SU-DHL-6 (cell line): ENCODE data around the gene NAPEPLD.

Source experiments
- H2AFZ ChIP-seq: fragments of 200-600 bp; sonication (generic); 2 replicates; pipeline ENCODE4 v1.6.1; 2014; ENCODE audit warnings: low read depth, mild to moderate bottlenecking, moderate library complexity, mixed read lengths, antibody characterized with exemption, low read length; ENCODE audit not compliant: severe bottlenecking
- H3F3A ChIP-seq: fragments of 200-600 bp; shearing (Covaris generic); 2 replicates; pipeline ENCODE4 v1.6.0; 2016; ENCODE audit warnings: antibody characterized with exemption, mild to moderate bottlenecking; ENCODE audit not compliant: insufficient read depth
- H3K27ac ChIP-seq: fragments of 200-600 bp; sonication (generic); 2 replicates; pipeline ENCODE4 v1.5.1; 2016; ENCODE audit warnings: low read depth, mild to moderate bottlenecking, low read length, moderate library complexity, mixed read lengths
- H3K27me3 ChIP-seq: fragments of 200-600 bp; sonication (generic), shearing (Covaris generic); 2 replicates; pipeline ENCODE4 v1.6.0; 2014; ENCODE audit warnings: mild to moderate bottlenecking, low read length
- H3K36me3 ChIP-seq: fragments of 200-600 bp; sonication (generic); 2 replicates; pipeline ENCODE4 v1.6.1; 2014; ENCODE audit warnings: mild to moderate bottlenecking, low read length, mixed read lengths
- H3K4me2 ChIP-seq: fragments of 300-600, 200-600 bp; shearing (Covaris generic), sonication (generic); 2 replicates; pipeline ENCODE4 v1.6.0; 2014; ENCODE audit warnings: low read length, low read depth, mild to moderate bottlenecking; ENCODE audit not compliant: poor library complexity, severe bottlenecking
- H3K4me3 ChIP-seq: fragments of 200-600 bp; sonication (generic); 2 replicates; pipeline ENCODE4 v1.5.1; 2014; ENCODE audit warnings: antibody characterized with exemption, low read length, mild to moderate bottlenecking, mixed read lengths; ENCODE audit not compliant: insufficient read depth, poor library complexity, severe bottlenecking
- H3K79me2 ChIP-seq: fragments of 200-600 bp; sonication (generic); 2 replicates; pipeline ENCODE4 v1.6.1; 2014; ENCODE audit warnings: mild to moderate bottlenecking, low read length, moderate library complexity; ENCODE audit not compliant: insufficient read depth
- H3K9ac ChIP-seq: fragments of 200-600 bp; sonication (generic); 2 replicates; pipeline ENCODE4 v1.7.0; 2014; ENCODE audit warnings: mild to moderate bottlenecking, low read length
- H3K9me2 ChIP-seq: fragments of 200-600 bp; sonication (generic); replicated peaks from 2 replicates; pipeline ENCODE4 v1.6.1; 2014; ENCODE audit warnings: low read length; ENCODE audit not compliant: insufficient read depth
- H3K9me3 ChIP-seq: fragments of 200-600 bp; sonication (generic); 2 replicates; pipeline ENCODE4 v1.6.1; 2014; ENCODE audit warnings: low read length, mixed read lengths; ENCODE audit not compliant: insufficient read depth
- H4K20me1 ChIP-seq: fragments of 200-600 bp; sonication (generic); 2 replicates; pipeline ENCODE4 v1.6.1; 2014; ENCODE audit warnings: low read depth, mild to moderate bottlenecking, antibody characterized with exemption, low read length, moderate library complexity, mixed read lengths
- EZH2phosphoT487 ChIP-seq: fragments of 200-600 bp; sonication (generic), shearing (Covaris generic); conservative IDR thresholded peaks from 2 replicates; pipeline ENCODE4 v1.6.1; 2018; ENCODE audit warnings: mild to moderate bottlenecking, antibody characterized with exemption, low read length, moderate library complexity, mixed read lengths
- TF ChIP-seq, protein P1 (sequence below): fragments of 200-600 bp; sonication (generic); IDR thresholded peaks from one replicate; pipeline ENCODE4 v1.5.1; 2017; ENCODE audit warnings: antibody characterized with exemption, mild to moderate bottlenecking, low read length, moderate library complexity; ENCODE audit not compliant: insufficient read depth, poor library complexity, severe bottlenecking

The NAPEPLD gene

DNA sequence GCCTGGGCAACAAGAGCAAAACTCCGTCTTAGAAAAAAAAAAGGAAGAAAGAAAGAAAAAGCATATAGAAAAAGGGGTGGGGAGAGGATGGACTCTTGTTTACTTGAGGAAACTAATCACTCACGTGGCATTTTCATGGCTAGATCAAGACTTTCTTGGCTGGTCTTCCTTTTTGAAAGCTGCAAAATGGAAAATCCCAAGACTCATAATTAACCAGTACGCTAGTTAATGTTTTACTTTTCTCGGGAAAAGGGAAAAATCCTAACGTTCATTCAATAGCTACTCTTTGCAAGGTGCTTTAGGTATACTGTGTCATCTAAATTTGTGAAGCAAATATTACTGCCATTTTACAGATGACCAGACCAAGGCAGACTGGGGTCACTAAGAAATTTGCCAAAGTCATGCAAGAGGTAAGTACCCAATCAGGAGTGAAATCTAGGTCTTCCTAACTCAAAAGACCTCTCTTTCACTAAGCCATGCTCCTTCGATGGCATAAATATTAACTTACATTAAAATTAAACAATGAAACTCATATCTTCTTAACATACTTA is 24.4 kb downstream of the NAPEPLD start:
- no peak overlapping the region for H3K4me3 ChIP-seq
- H3F3A ChIP-seq, result no peaks in the 10 kb centered on the region
- H2AFZ ChIP-seq, result no peak overlapping the region
- H3K27me3 ChIP-seq, result no peaks in the 10 kb centered on the region
- H3K9ac ChIP-seq, result no peak overlapping the region
- no peak for TF ChIP-seq EZH2phosphoT487
- TF ChIP-seq, protein P1, sequence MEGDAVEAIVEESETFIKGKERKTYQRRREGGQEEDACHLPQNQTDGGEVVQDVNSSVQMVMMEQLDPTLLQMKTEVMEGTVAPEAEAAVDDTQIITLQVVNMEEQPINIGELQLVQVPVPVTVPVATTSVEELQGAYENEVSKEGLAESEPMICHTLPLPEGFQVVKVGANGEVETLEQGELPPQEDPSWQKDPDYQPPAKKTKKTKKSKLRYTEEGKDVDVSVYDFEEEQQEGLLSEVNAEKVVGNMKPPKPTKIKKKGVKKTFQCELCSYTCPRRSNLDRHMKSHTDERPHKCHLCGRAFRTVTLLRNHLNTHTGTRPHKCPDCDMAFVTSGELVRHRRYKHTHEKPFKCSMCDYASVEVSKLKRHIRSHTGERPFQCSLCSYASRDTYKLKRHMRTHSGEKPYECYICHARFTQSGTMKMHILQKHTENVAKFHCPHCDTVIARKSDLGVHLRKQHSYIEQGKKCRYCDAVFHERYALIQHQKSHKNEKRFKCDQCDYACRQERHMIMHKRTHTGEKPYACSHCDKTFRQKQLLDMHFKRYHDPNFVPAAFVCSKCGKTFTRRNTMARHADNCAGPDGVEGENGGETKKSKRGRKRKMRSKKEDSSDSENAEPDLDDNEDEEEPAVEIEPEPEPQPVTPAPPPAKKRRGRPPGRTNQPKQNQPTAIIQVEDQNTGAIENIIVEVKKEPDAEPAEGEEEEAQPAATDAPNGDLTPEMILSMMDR, result no peak
- no peaks in the 10 kb centered on the region for H4K20me1 ChIP-seq
- H3K79me2 ChIP-seq, result no peaks in the 10 kb centered on the region
- no peak overlapping the region for H3K27ac ChIP-seq
- H3K9me2 ChIP-seq, result no peaks in the 10 kb centered on the region
- H3K9me3 ChIP-seq, result no peaks in the 10 kb centered on the region
- peaks cover 6% of the 10 kb centered on the region for H3K36me3 ChIP-seq
- no peak overlapping the region for H3K4me2 ChIP-seq

GRCh38 chr7:103123529-103123928 is 25.4 kb downstream of the NAPEPLD start:
- Histone ChIP-seq H2AFZ (no peak overlapping the region), H3K79me2 (no peaks in the 10 kb centered on the region), H3K9me3 (no peaks in the 10 kb centered on the region), H3K9me2 (no peaks in the 10 kb centered on the region), H3K36me3 (peaks cover 4% of the 10 kb centered on the region), H4K20me1 (no peaks in the 10 kb centered on the region), H3K27ac (no peak overlapping the region), H3K27me3 (no peaks in the 10 kb centered on the region), H3K4me3 (no peak overlapping the region), H3K9ac (no peak overlapping the region), H3F3A (no peaks in the 10 kb centered on the region), H3K4me2 (no peak overlapping the region)
- TF ChIP-seq EZH2phosphoT487, result no peak
- TF ChIP-seq, protein P1, result no peak

DNA sequence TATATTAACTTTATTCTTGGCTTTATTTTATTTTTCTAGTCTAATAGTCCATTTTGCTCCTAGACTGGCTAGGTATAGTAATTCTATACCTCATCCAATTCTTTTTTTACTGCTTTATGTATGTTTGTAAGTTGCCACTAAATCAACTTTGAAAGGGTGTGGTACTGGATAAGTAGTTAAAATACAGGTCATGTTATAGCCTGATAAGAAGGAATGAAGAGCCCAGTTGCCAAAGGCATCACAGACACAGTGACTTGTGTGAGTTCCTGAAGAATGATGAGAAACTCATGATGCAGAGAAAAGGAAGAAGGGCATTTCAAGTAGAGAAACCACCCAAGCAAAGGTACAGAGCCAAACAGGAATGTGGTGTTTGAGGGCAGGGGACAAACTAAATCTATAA is 27.3 kb downstream of the NAPEPLD start:
- no peak overlapping the region for H3K9ac ChIP-seq
- no peaks in the 10 kb centered on the region for H3K79me2 ChIP-seq
- no peaks in the 10 kb centered on the region for H3F3A ChIP-seq
- no peak overlapping the region for H3K4me3 ChIP-seq
- no peak overlapping the region for H3K27ac ChIP-seq
- no peaks in the 10 kb centered on the region for H3K9me3 ChIP-seq
- TF ChIP-seq EZH2phosphoT487, result no peak
- TF ChIP-seq, protein P1, result no peak
- H3K27me3 ChIP-seq, result no peaks in the 10 kb centered on the region
- no peaks in the 10 kb centered on the region for H4K20me1 ChIP-seq
- H3K4me2 ChIP-seq, result no peak overlapping the region
- H2AFZ ChIP-seq, result no peak overlapping the region
- no peaks in the 10 kb centered on the region; the same call in 1 of the 2 replicates for H3K36me3 ChIP-seq
- H3K9me2 ChIP-seq, result no peaks in the 10 kb centered on the region
